NCI-H345 treated with DMSO at 0.1 percent for 48 hours (cell line): Measurements from ENCODE around the gene L3MBTL4.
"Not testable (repeated sequence)": the region's sequence is repeated elsewhere in the genome, so short reads cannot be mapped to it uniquely, and the experiment has no call there.

Experiments used
- DNase-seq: peaks from one replicate; lab custom pipeline; 2025; ENCODE audit not compliant: unreplicated experiment; lab: John Stamatoyannopoulos, UW

The L3MBTL4 gene

GRCh38 chr18:6047596-6047995 lies 367.1 kb downstream of the L3MBTL4 start:
- not testable (repeated sequence) for DNase-seq

DNA sequence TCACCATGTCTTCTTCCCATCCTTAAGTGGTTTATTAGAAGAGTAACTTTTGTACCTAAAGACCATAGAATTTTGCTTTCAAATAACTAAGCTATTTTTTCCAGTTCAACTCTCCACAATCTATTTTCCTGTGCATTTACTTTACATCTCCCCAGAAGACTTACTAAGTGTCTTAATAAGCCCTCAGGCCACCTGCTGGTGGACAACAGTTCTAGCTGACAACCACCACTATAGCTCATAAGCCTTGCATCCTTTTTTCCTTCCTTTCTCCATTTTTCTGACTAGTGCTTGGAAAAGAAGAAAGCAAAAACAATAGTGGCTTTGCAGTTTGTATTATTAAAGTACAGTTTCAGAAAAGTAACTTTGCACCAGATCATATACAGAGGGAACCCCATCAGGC lies 369.9 kb downstream of the L3MBTL4 start:
- DNase-seq: no peak

- no peak for DNase-seq
Measured at GRCh38 chr18:6044319-6044718, 370.4 kb downstream of the L3MBTL4 start.

DNA sequence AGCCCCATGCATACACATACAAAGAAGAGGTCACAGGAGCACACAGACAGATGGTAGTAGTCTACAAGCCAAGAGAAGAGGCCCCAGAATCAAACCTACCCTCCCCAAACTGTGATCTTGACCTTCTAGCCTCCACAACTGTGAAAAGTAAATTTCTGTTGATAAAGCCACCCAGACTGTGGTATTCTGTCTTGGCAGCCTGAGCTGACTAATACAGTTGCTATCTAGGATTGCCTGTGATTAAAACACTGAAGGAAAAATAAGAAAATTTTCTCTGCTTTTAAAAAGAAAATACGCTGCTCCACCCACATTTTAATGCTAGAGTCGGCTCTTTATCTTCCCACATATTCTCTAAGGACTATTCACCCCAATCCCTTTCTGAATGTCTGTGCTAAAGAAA lies 375.7 kb downstream of the L3MBTL4 start:
- no peak for DNase-seq

GRCh38 chr18:6031442-6031841 lies 383.3 kb downstream of the L3MBTL4 start:
- DNase-seq: no peak

GRCh38 chr18:6031002-6031401 lies 383.7 kb downstream of the L3MBTL4 start:
- no peak for DNase-seq

- DNase-seq: no peak
Measured at GRCh38 chr18:6024745-6025248, 389.9 kb downstream of the L3MBTL4 start.

- no peak for DNase-seq
Measured at GRCh38 chr18:6023551-6023950, 391.2 kb downstream of the L3MBTL4 start.

- no peak for DNase-seq
Measured at GRCh38 chr18:6022845-6023244, 391.9 kb downstream of the L3MBTL4 start.

GRCh38 chr18:6022074-6022444 lies 392.7 kb downstream of the L3MBTL4 start:
- no peak for DNase-seq

- DNase-seq: no peak
Measured at GRCh38 chr18:6021306-6022073, 393.2 kb downstream of the L3MBTL4 start.

DNA sequence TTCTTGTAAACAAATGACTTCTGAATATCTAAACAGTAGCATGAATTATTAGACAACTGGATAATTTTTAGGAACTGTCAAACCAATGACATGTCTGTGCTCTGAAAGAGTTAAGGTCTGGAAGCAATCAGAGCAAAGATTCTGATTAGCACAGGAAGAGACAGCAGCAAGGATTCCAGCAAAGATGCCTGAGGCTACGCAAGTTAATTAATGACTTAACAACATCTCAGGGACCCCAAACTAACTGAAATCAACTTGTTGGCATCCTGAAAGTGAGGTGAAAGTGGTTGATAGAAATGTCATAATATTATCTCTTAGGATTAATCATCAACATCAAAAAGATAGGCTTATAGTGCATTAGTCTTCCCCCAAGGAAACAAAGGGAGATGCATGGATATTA lies 396.0 kb downstream of the L3MBTL4 start:
- DNase-seq: no peak

GRCh38 chr18:6017171-6017570 lies 397.5 kb downstream of the L3MBTL4 start:
- DNase-seq: no peak

GRCh38 chr18:6015364-6015763 lies 399.3 kb downstream of the L3MBTL4 start:
- no peak for DNase-seq

DNA sequence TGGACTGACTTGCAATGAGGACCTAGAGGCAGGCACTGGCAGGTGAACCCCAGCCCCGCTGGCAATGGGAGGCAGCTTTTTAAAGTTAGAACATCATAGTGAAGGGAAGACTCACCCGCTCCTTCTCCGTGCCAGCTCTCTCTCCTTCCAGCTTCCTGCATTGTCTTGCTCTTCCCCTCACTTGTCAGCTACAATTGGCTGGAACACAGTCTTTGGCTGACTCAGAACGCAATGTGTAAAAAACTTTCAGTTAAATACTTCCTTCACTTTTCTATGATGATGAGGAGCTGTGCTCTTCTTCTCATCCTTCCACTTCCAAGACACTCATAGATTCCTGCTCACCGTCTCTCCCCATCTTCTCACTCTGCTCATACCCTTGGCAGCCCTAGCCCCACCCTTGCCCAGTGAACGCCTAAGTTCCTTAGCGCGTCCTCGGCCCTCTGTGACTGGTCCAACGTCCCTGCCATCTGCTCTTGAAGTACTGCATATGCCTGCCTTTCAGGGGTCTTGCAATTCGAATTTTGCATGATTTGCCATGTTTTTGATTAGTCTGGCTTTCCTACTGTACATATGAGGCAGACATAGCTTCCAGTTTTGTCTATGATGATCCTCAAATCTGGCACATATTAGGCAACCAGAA lies 401.4 kb downstream of the L3MBTL4 start:
- no peak for DNase-seq

GRCh38 chr18:6010921-6011320 lies 403.8 kb downstream of the L3MBTL4 start:
- DNase-seq: no peak

- no peak for DNase-seq
Measured at GRCh38 chr18:6010284-6010683, 404.4 kb downstream of the L3MBTL4 start.

GRCh38 chr18:6009756-6010155 lies 405.0 kb downstream of the L3MBTL4 start:
- DNase-seq: no peak

GRCh38 chr18:6004683-6005082 lies 410.0 kb downstream of the L3MBTL4 start:
- DNase-seq: no peak

DNA sequence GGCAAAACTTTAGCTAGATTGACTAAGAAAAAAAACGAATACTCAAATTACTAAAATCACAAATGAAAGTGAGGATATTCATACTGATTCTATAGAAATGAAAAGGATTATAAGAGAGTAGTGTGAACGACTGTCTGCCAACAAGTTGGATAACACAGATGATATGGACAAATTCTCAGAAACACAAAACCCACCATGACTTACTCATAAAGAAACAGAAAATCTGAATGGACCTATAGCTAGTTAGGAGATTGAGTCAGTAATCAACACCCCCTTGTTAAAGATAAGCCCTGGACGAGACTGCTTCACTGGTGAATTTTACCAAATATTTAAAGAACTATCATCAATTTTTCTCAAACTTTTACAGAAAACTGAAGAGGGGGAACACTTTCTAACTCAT lies 410.6 kb downstream of the L3MBTL4 start:
- DNase-seq: no peak

GRCh38 chr18:6001867-6002266 lies 412.8 kb downstream of the L3MBTL4 start:
- DNase-seq: no peak

DNA sequence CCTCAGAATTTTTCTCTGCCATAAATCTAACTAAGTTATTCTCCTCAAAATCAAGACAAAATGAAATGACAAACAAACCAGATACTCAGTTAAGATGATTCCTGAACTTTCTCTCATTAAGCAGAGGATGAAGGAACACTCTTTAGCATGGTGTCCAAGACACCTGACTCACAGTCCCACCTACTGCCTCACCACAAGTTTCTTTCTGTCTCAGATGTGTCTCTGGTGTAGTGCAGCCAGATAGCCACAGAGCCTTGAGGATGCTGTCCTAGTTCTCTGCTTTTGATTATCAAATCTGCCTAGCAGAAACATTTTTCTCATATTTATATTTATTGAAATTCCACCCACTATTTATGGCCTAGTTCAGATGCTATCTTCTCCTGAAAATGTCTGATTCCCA lies 415.8 kb downstream of the L3MBTL4 start:
- no peak for DNase-seq
